MM.1S (cell line): Measurements from ENCODE around the gene GOLGA3.

Experiments used
- EZH2 ChIP-seq: fragments of 300-600 bp; sonication (generic); optimal IDR thresholded peaks from 2 replicates; pipeline ENCODE3; 2017; ENCODE audit warnings: low read depth, mild to moderate bottlenecking, antibody characterized with exemption, low read length, mixed read lengths
- TF ChIP-seq, protein P1 (sequence below): fragments of 300-600 bp; sonication (generic); IDR thresholded peaks from 2 replicates; pipeline ENCODE4 v1.5.1; 2016; ENCODE audit warnings: antibody characterized with exemption, low read length, mixed read lengths

- TF ChIP-seq, protein P1, sequence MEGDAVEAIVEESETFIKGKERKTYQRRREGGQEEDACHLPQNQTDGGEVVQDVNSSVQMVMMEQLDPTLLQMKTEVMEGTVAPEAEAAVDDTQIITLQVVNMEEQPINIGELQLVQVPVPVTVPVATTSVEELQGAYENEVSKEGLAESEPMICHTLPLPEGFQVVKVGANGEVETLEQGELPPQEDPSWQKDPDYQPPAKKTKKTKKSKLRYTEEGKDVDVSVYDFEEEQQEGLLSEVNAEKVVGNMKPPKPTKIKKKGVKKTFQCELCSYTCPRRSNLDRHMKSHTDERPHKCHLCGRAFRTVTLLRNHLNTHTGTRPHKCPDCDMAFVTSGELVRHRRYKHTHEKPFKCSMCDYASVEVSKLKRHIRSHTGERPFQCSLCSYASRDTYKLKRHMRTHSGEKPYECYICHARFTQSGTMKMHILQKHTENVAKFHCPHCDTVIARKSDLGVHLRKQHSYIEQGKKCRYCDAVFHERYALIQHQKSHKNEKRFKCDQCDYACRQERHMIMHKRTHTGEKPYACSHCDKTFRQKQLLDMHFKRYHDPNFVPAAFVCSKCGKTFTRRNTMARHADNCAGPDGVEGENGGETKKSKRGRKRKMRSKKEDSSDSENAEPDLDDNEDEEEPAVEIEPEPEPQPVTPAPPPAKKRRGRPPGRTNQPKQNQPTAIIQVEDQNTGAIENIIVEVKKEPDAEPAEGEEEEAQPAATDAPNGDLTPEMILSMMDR = no peak
- TF ChIP-seq EZH2 = no peak
Observed at GRCh38 chr12:132813443-132813842, 15.2 kb downstream of the GOLGA3 start.
